Measurements from ENCODE around the gene HPSE. TPM values are rescaled to one million over a fixed set of nuclear protein-coding genes. Genes with fewer than 3 reads are reported as not detected.
"Not testable (repeated sequence)": the region's sequence is repeated elsewhere in the genome, so short reads cannot be mapped to it uniquely, and the experiment has no call there.

The HPSE gene
- total and polyA plus RNA-seq, 2 donors (not counting 3 experiments of a cell fraction or from before 2014, with no cell fraction given): 3.5 to 7.0 TPM

- DNase-seq (ENCODE audit: low read depth, low spot score): no peak
- H3K4me2 ChIP-seq (ENCODE audit: insufficient read depth, low read length): no peak overlapping the region
- POLR2A ChIA-PET: no interaction called here
- no peaks in the 10 kb centered on the region for H3K4me1 ChIP-seq (ENCODE audit: control insufficient read depth, extremely low read depth, insufficient read depth, low read length)
- BruUV-seq (replicated peaks): no TSS peak
- dilution Hi-C loops (cut with MboI; ENCODE audit: extremely low pct_ligation_motif_present, low sequenced_read_pairs): no loop called here
- no peak overlapping the region for H3K4me3 ChIP-seq (replicated peaks in 1 of 3; ENCODE audit: insufficient read depth in 1 of 3, low read depth in 1 of 3, low read length in 3 of 3)
- no peaks in the 10 kb centered on the region for H3K9me3 ChIP-seq (replicated peaks; ENCODE audit: control insufficient read depth, insufficient read depth, low read length)
- no peak for TF ChIP-seq MAX (IDR thresholded peaks at IDR 0.05; ENCODE audit: insufficient read depth, insufficient read length)
- no peak for TF ChIP-seq JUN (IDR thresholded peaks at IDR 0.05; ENCODE audit: borderline replicate concordance, insufficient read depth, insufficient read length, low read depth)
- no peak for TF ChIP-seq POLR2A (IDR thresholded peaks at IDR 0.05; ENCODE audit: low read depth, low read length)
- no peak for TF ChIP-seq MYC (IDR thresholded peaks at IDR 0.05; ENCODE audit: low read depth, low read length)
- no peak overlapping the region for H3K9ac ChIP-seq (replicated peaks; ENCODE audit: extremely low read depth, insufficient read depth, low read length)
- no peaks in the 10 kb centered on the region for H4K20me1 ChIP-seq (replicated peaks; ENCODE audit: control insufficient read depth, extremely low read depth, insufficient read depth, low read length)
- CTCF ChIA-PET: interaction anchor here (1.4 to 2.1 kb wide), 3 partner anchors 10 to 12 kb away, joined by 5 to 7 read pairs (median 6); partner anchors contain the start of gene COQ2
- intact Hi-C loops (cut with micrococcal nuclease): no loop called here
- FAIRE-seq: no peak
- H3K27ac ChIP-seq (ENCODE audit: insufficient read depth, low read depth, low read length): no peak overlapping the region
- no peaks in the 10 kb centered on the region for H3K79me2 ChIP-seq (ENCODE audit: control insufficient read depth, insufficient read depth, low read length)
- no peaks in the 10 kb centered on the region for H3K36me3 ChIP-seq (ENCODE audit: control insufficient read depth in 2 of 2, extremely low read depth in 1 of 2, insufficient read depth in 2 of 2, low read length in 2 of 2)
- no peaks in the 10 kb centered on the region for H3K27me3 ChIP-seq (ENCODE audit: control insufficient read depth in 2 of 2, insufficient read depth in 2 of 2, low read length in 2 of 2)
- H3K9me1 ChIP-seq (replicated peaks; ENCODE audit: control insufficient read depth, extremely low read depth, insufficient read depth, low read length): no peaks in the 10 kb centered on the region
- H2AFZ ChIP-seq (ENCODE audit: low read depth, low read length): no peak overlapping the region
Measured at GRCh38 chr4:83293305-83294046, 41.2 kb downstream of the HPSE start.

- intact Hi-C loops (cut with micrococcal nuclease); BruUV-seq (replicated peaks): not testable (repeated sequence)
Measured at GRCh38 chr4:83290059-83290774, 44.4 kb downstream of the HPSE start.

GRCh38 chr4:83288381-83288780 is 46.3 kb downstream of the HPSE start:
- H3K9me3 ChIP-seq (replicated peaks; ENCODE audit: control insufficient read depth, insufficient read depth, low read length); H3K79me2 ChIP-seq (ENCODE audit: control insufficient read depth, insufficient read depth, low read length); H3K4me1 ChIP-seq (ENCODE audit: control insufficient read depth, extremely low read depth, insufficient read depth, low read length); H2AFZ ChIP-seq (ENCODE audit: low read depth, low read length); H4K20me1 ChIP-seq (replicated peaks; ENCODE audit: control insufficient read depth, extremely low read depth, insufficient read depth, low read length); H3K36me3 ChIP-seq (ENCODE audit: control insufficient read depth in 2 of 2, extremely low read depth in 1 of 2, insufficient read depth in 2 of 2, low read length in 2 of 2); H3K9me1 ChIP-seq (replicated peaks; ENCODE audit: control insufficient read depth, extremely low read depth, insufficient read depth, low read length); BruUV-seq (replicated peaks); H3K27me3 ChIP-seq (ENCODE audit: control insufficient read depth in 2 of 2, insufficient read depth in 2 of 2, low read length in 2 of 2); DNase-seq (ENCODE audit: low read depth, low spot score); H3K27ac ChIP-seq (ENCODE audit: insufficient read depth, low read depth, low read length); H3K4me3 ChIP-seq (replicated peaks in 1 of 3; ENCODE audit: insufficient read depth in 1 of 3, low read depth in 1 of 3, low read length in 3 of 3); intact Hi-C loops (cut with micrococcal nuclease); POLR2A ChIA-PET; H3K9ac ChIP-seq (replicated peaks; ENCODE audit: extremely low read depth, insufficient read depth, low read length); H3K4me2 ChIP-seq (ENCODE audit: insufficient read depth, low read length); FAIRE-seq; dilution Hi-C loops (cut with MboI; ENCODE audit: extremely low pct_ligation_motif_present, low sequenced_read_pairs): not testable (repeated sequence)
- CTCF ChIA-PET: interaction anchor here (1.4 kb wide), 1 partner anchor 13 kb away, joined by 3 read pairs; no protein-coding TSS in a partner anchor

More at GRCh38 chr4:83290059-83290774, 44.4 kb downstream of the HPSE start:
- H3K36me3 ChIP-seq (ENCODE audit: control insufficient read depth in 2 of 2, extremely low read depth in 1 of 2, insufficient read depth in 2 of 2, low read length in 2 of 2); H3K79me2 ChIP-seq (ENCODE audit: control insufficient read depth, insufficient read depth, low read length); DNase-seq (ENCODE audit: low read depth, low spot score); POLR2A ChIA-PET; H3K4me1 ChIP-seq (ENCODE audit: control insufficient read depth, extremely low read depth, insufficient read depth, low read length); H4K20me1 ChIP-seq (replicated peaks; ENCODE audit: control insufficient read depth, extremely low read depth, insufficient read depth, low read length); H3K4me2 ChIP-seq (ENCODE audit: insufficient read depth, low read length); FAIRE-seq; H3K9ac ChIP-seq (replicated peaks; ENCODE audit: extremely low read depth, insufficient read depth, low read length); H3K9me3 ChIP-seq (replicated peaks; ENCODE audit: control insufficient read depth, insufficient read depth, low read length); H3K27me3 ChIP-seq (ENCODE audit: control insufficient read depth in 2 of 2, insufficient read depth in 2 of 2, low read length in 2 of 2); H3K9me1 ChIP-seq (replicated peaks; ENCODE audit: control insufficient read depth, extremely low read depth, insufficient read depth, low read length); H3K4me3 ChIP-seq (replicated peaks in 1 of 3; ENCODE audit: insufficient read depth in 1 of 3, low read depth in 1 of 3, low read length in 3 of 3); dilution Hi-C loops (cut with MboI; ENCODE audit: extremely low pct_ligation_motif_present, low sequenced_read_pairs); H2AFZ ChIP-seq (ENCODE audit: low read depth, low read length); H3K27ac ChIP-seq (ENCODE audit: insufficient read depth, low read depth, low read length): not testable (repeated sequence)
- CTCF ChIA-PET: interaction anchor here (1.1 to 1.2 kb wide), 2 partner anchors 15 to 36 kb away, joined by 3 to 4 read pairs; no protein-coding TSS in a partner anchor
